HepG2 (cell line): ENCODE results near the gene RGMA. TPM values are rescaled to one million over a fixed set of nuclear protein-coding genes. Genes with fewer than 3 reads are reported as not detected.
"Not testable (repeated sequence)": the region's sequence is repeated elsewhere in the genome, so short reads cannot be mapped to it uniquely, and the experiment has no call there.

Experiments
- ATAC-seq: fragments of 200-7000 bp; cut with Tn5 transposase; 3 replicates; pipeline ENCODE4 v1.9.1; 2020; ENCODE audit warnings: mild to moderate bottlenecking, moderate library complexity
- BruUV-seq: library from RNA; stranded (reverse); fragments of 400-500 nt; replicated peaks from 2 replicates; lab custom pipeline; 2021; lab: Mats Ljungman, UMichigan
- CTCF ChIA-PET: fragments of 300-600 bp; formaldehyde crosslinking; extraction: SDS; loops from one replicate; lab custom pipeline; 2021; ENCODE audit warnings: low total read pairs, inconsistent platforms, low intra/inter-chr PET ratio; lab: Yijun Ruan, JAX
- POLR2A ChIA-PET: fragments of 350-600 bp; sonication (Branson Sonifier 250); formaldehyde crosslinking; loops from one replicate; lab custom pipeline; 2020; ENCODE audit warnings: antibody characterized with exemption, inconsistent platforms; lab: Yijun Ruan, JAX
- DNase-seq: peaks from one replicate; pipeline ENCODE4 v3.0.0-alpha.2; 2015; ENCODE audit warnings: low spot score
- FAIRE-seq: peaks from 3 replicates; lab custom pipeline; 2011; peaks lifted over from hg19 to GRCh38; lab: Jason Lieb, UNC
- H2AFZ ChIP-seq: one replicate; pipeline ENCODE4 v1.6.1; 2011; ENCODE audit warnings: low read length, inconsistent platforms
- H3K27ac ChIP-seq: fragments of 300-600 bp; 3 replicates; pipeline ENCODE4 v1.8.0; 2011; ENCODE audit warnings: mixed run types, mild to moderate bottlenecking, mixed read lengths, low read length, inconsistent platforms; ENCODE audit not compliant: insufficient read depth; ENCODE audit errors: extremely low read length
- H3K27me3 ChIP-seq, 2 experiments: fragments of 200-600 bp in 1 of 2; 2 replicates in 1 of 2; 3 replicates in 1 of 2; pipeline versions ENCODE4 v1.6.0 to v1.8.0; 2011; ENCODE audit warnings: low read length in 2 of 2, mild to moderate bottlenecking in 2 of 2, moderate library complexity in 2 of 2, inconsistent platforms in 1 of 2; ENCODE audit not compliant: insufficient read depth in 2 of 2, control insufficient read depth in 1 of 2
- H3K36me3 ChIP-seq, 2 experiments: fragments of 200-600 bp in 1 of 2; replicated peaks in 1 of 2; 2 replicates in 1 of 2; 3 replicates in 1 of 2; pipeline versions ENCODE4 v1.5.1 to v1.8.0; 2011; ENCODE audit warnings: low read length in 2 of 2, inconsistent platforms in 1 of 2; ENCODE audit not compliant: insufficient read depth in 2 of 2, control insufficient read depth in 1 of 2
- H3K4me1 ChIP-seq: 2 replicates; pipeline ENCODE4 v1.5.1; 2012; ENCODE audit warnings: low read length, inconsistent platforms; ENCODE audit not compliant: insufficient read depth
- H3K4me2 ChIP-seq: 2 replicates; pipeline ENCODE4 v1.6.0; 2011; ENCODE audit warnings: low read depth, low read length, inconsistent platforms
- H3K4me3 ChIP-seq, 3 experiments: fragments of 200-600 bp in 1 of 3; sonication (generic), shearing (Covaris generic) in 1 of 3; replicated peaks in 1 of 3; 2 replicates each; pipeline ENCODE4 v1.5.1; 2011 to 2016; ENCODE audit warnings: low read length in 3 of 3, inconsistent platforms in 2 of 3, low read depth in 2 of 3, mild to moderate bottlenecking in 2 of 3, control low read depth in 1 of 3, mixed read lengths in 1 of 3; ENCODE audit not compliant: insufficient read depth in 1 of 3
- H3K79me2 ChIP-seq: one replicate; pipeline ENCODE4 v1.6.1; 2011; ENCODE audit warnings: low read length, inconsistent platforms; ENCODE audit not compliant: insufficient read depth
- H3K9ac ChIP-seq: 2 replicates; pipeline ENCODE4 v1.6.0; 2011; ENCODE audit warnings: mild to moderate bottlenecking, low read depth, low read length, inconsistent platforms; ENCODE audit not compliant: insufficient read depth
- H3K9me3 ChIP-seq: 2 replicates; pipeline ENCODE4 v1.5.1; 2012; ENCODE audit warnings: mild to moderate bottlenecking, low read length
- H4K20me1 ChIP-seq: 2 replicates; pipeline ENCODE4 v1.6.0; 2011; ENCODE audit warnings: inconsistent platforms, mild to moderate bottlenecking, low read length, moderate library complexity; ENCODE audit not compliant: insufficient read depth
- BATF2 ChIP-seq: sonication (generic); formaldehyde crosslinking; IDR thresholded peaks from 2 replicates; pipeline ENCODE4 v1.8.0; 2022; ENCODE audit warnings: mild to moderate bottlenecking, missing genetic modification reagents, moderate library complexity
- NCOA5 ChIP-seq: sonication (generic); formaldehyde crosslinking; IDR thresholded peaks from 2 replicates; pipeline ENCODE4 v1.4.0; 2020; ENCODE audit warnings: missing genetic modification reagents
- NFYB ChIP-seq: sonication (generic); formaldehyde crosslinking; IDR thresholded peaks from 2 replicates; pipeline ENCODE4 v1.4.0; 2020; ENCODE audit warnings: missing genetic modification reagents
- NFYC ChIP-seq: IDR thresholded peaks from 2 replicates; pipeline ENCODE4 v1.6.1; 2016; ENCODE audit warnings: missing genetic modification reagents, missing compliant biosample characterization
- POLR2A ChIP-seq, 2 experiments: IDR thresholded peaks; 2 replicates each; pipeline ENCODE4 v1.6.1; 2011; ENCODE audit warnings: low read depth in 2 of 2, low read length in 2 of 2, mild to moderate bottlenecking in 1 of 2, moderate library complexity in 1 of 2; ENCODE audit not compliant: insufficient read depth in 1 of 2
- ZFP62 ChIP-seq: sonication (generic); formaldehyde crosslinking; IDR thresholded peaks from 2 replicates; pipeline ENCODE4 v1.4.0; 2020; ENCODE audit warnings: missing genetic modification reagents
- WGBS: methylation state at CpG from one replicate; pipeline ENCODE4 v1.1.6; 2017; ENCODE audit warnings: low lambda C conversion rate; 5-methylcytosine and 5-hydroxymethylcytosine counted together
- in situ Hi-C: cut with HindIII; loops from 2 replicates; pipeline ENCODE4 v1.10.0; 2017; ENCODE audit warnings: low pct_unique_long_range_greater_than_20kb; ENCODE audit not compliant: extremely low pct_ligation_motif_present
- intact Hi-C: fragments of 100-400 bp; cut with micrococcal nuclease; formaldehyde crosslinking; loops from one replicate; pipeline ENCODE4 v1.10.0; 2022; ENCODE audit not compliant: unreplicated experiment
- polyA plus RNA-seq, 8 experiments: library from polyadenylated mRNA; depleted of rRNA in 3 of 8; stranded (reverse) in 7 of 8; unstranded in 1 of 8; fragments of >200 nt; fragmentation: Illumina TruSeq in 4 of 8; extraction: Trizol in 4 of 8; gene quantifications; 2 replicates each; pipeline versions ENCODE4 v1.2.1 to v1.2.3, GENCODE V29; 2011 to 2016; ENCODE audit warnings: low read depth in 4 of 8, missing spikeins in 1 of 8, mixed read lengths in 1 of 8; ENCODE audit not compliant: insufficient read depth in 1 of 8
- total RNA-seq, 5 experiments: library from RNA; depleted of rRNA; stranded (reverse); fragments of >200 nt; fragmentation: Illumina TruSeq; extraction: Trizol; gene quantifications; 2 replicates each; pipeline ENCODE4 v1.2.3, GENCODE V29; 2016; ENCODE audit warnings: low read depth in 1 of 5

Gene RGMA
- total and polyA plus RNA-seq, 2 of the 13 experiments (the other 11 are each of a cell fraction or from before 2014, with no cell fraction given) = not detected

- Histone ChIP-seq H3K4me3 (no peak overlapping the region), H3K27me3 (0 out of 5 replicates have a peak, but pooled peaks cover 0 to 8% of the 10 kb centered on the region in 2 experiments), H3K79me2 (no peaks in the 10 kb centered on the region), H3K9ac (no peak overlapping the region), H3K27ac (no peak overlapping the region), H3K9me3 (no peaks in the 10 kb centered on the region), H4K20me1 (no peaks in the 10 kb centered on the region), H2AFZ (no peak overlapping the region), H3K4me2 (no peak overlapping the region; the same call in 1 of the 2 replicates), H3K36me3 (no peaks in the 10 kb centered on the region), H3K4me1 (peaks cover 28% of the 10 kb centered on the region)
- FAIRE-seq = no peak
- intact Hi-C loops (loop anchor here (5.0 kb wide), 1 partner anchor 964 kb away; no protein-coding TSS in a partner anchor), in situ Hi-C loops (loop anchor here (5.0 kb wide), 2 partner anchors 944 to 1089 kb away; no protein-coding TSS in a partner anchor)
- BruUV-seq = no TSS peak
- TF ChIP-seq ZFP62 (CRISPR knock-in tag) = no peak
- TF ChIP-seq NCOA5 (CRISPR knock-in tag) = no peak
- TF ChIP-seq BATF2 (CRISPR knock-in tag) = no peak
- no peak for DNase-seq
- WGBS = 50% methylated on average over 2 of the region's 14 CpGs
- CTCF ChIA-PET = interaction anchor here (0.6 kb wide), 1 partner anchor 1130 kb away, joined by 3 read pairs; no protein-coding TSS in a partner anchor
- no peak for ATAC-seq
- POLR2A ChIA-PET = interaction anchor here (2.0 kb wide), 1 partner anchor 1087 kb away, joined by 5 read pairs; no protein-coding TSS in a partner anchor
Observed at GRCh38 chr15:93033434-93034045, 55.5 kb downstream of the RGMA start.

- H3K9ac ChIP-seq, ATAC-seq, FAIRE-seq, H3K27me3 ChIP-seq, H4K20me1 ChIP-seq, H3K9me3 ChIP-seq, H3K27ac ChIP-seq, POLR2A ChIA-PET, H2AFZ ChIP-seq, DNase-seq, CTCF ChIA-PET, H3K36me3 ChIP-seq, H3K79me2 ChIP-seq: not testable (repeated sequence)
- WGBS = 42% methylated on average over 11 of the region's 21 CpGs
- intact Hi-C loops = loop anchor here (5.0 kb wide), 1 partner anchor 965 kb away; no protein-coding TSS in a partner anchor
- Histone ChIP-seq H3K4me3 (0 out of 6 replicates have a peak overlapping the region, but pooled peaks of 1 of the 3 experiments have one; percentile 16), H3K4me2 (peak overlapping the region; percentile 25; the same call in 1 of the 2 replicates), H3K4me1 (peaks cover 28% of the 10 kb centered on the region)
- TF ChIP-seq NFYC (CRISPR knock-in tag) (peak; percentile 36; the same call in 1 of the 2 replicates), NFYB (peak; percentile 30; the same call in 1 of the 2 replicates), POLR2A (IDR thresholded peaks at IDR 0.05; ENCODE audit: insufficient read depth in 1 of 2, low read depth in 2 of 2, low read length in 2 of 2) (peak; percentile 28 to 65; a peak in 2 of 4 replicates)
- TSS peak; percentile 78 for BruUV-seq
- in situ Hi-C loops = loop anchor here (5.0 kb wide), 2 partner anchors 945 to 1090 kb away; no protein-coding TSS in a partner anchor
Observed at GRCh38 chr15:93032515-93033206, 56.4 kb downstream of the RGMA start.

GRCh38 chr15:93031557-93032384 lies 57.2 kb downstream of the RGMA start:
- Histone ChIP-seq H3K4me1 (peaks cover 28% of the 10 kb centered on the region), H4K20me1 (peaks cover 12% of the 10 kb centered on the region; the same call in 1 of the 2 replicates)
- H3K27me3 ChIP-seq, H3K36me3 ChIP-seq, H3K4me3 ChIP-seq, POLR2A ChIA-PET, FAIRE-seq, H3K79me2 ChIP-seq, H2AFZ ChIP-seq, H3K4me2 ChIP-seq, H3K27ac ChIP-seq, BruUV-seq, H3K9ac ChIP-seq, ATAC-seq, DNase-seq, H3K9me3 ChIP-seq: not testable (repeated sequence)
- intact Hi-C loops = loop anchor here (2.0 to 5.0 kb wide), 2 partner anchors 966 to 1293 kb away; no protein-coding TSS in a partner anchor
- 71% methylated on average over 25 of the region's 44 CpGs for WGBS
- CTCF ChIA-PET = interaction anchor here (2.8 kb wide), 1 partner anchor 1088 kb away, joined by 30 read pairs; no protein-coding TSS in a partner anchor
- in situ Hi-C loops = loop anchor here (5.0 kb wide), 2 partner anchors 946 to 1091 kb away; no protein-coding TSS in a partner anchor
